GM23338 (cell line): ENCODE data around the gene COA1.

Experiments used
- CREB1 ChIP-seq: fragments of 250-450 bp; sonication (Bioruptor Pico); IDR thresholded peaks from 2 replicates; pipeline ENCODE4 v1.5.0; 2020; ENCODE audit warnings: low read depth, mild to moderate bottlenecking, moderate library complexity
- EZH2 ChIP-seq: fragments of 200-600 bp; sonication (generic); IDR thresholded peaks from one replicate; pipeline ENCODE4 v1.8.0; 2017; ENCODE audit warnings: antibody characterized with exemption, mild to moderate bottlenecking, low read depth; ENCODE audit not compliant: unreplicated experiment
- EZH2phosphoT487 ChIP-seq: fragments of 200-600 bp; sonication (generic); IDR thresholded peaks from one replicate; pipeline ENCODE4 v1.8.1; 2018; ENCODE audit warnings: antibody characterized with exemption; ENCODE audit not compliant: unreplicated experiment
- JUNB ChIP-seq: IDR thresholded peaks from one replicate; pipeline ENCODE4 v1.6.1; 2016; ENCODE audit warnings: antibody characterized with exemption; ENCODE audit not compliant: unreplicated experiment
- POLR2AphosphoS5 ChIP-seq: IDR thresholded peaks from 2 replicates; pipeline ENCODE4 v1.6.1; 2016; ENCODE audit warnings: antibody characterized with exemption, low read depth
- STAT1 ChIP-seq: IDR thresholded peaks from one replicate; pipeline ENCODE4 v1.6.1; 2016; ENCODE audit warnings: antibody characterized with exemption; ENCODE audit not compliant: unreplicated experiment
- ZNF114 ChIP-seq: fragments of 250-450 bp; sonication (Bioruptor Pico); IDR thresholded peaks from 2 replicates; pipeline ENCODE4 v1.5.0; 2020; ENCODE audit warnings: mild to moderate bottlenecking, moderate library complexity
- ZNF331 ChIP-seq: fragments of 250-450 bp; sonication (Bioruptor Pico); IDR thresholded peaks from 2 replicates; pipeline ENCODE4 v1.5.0; 2020; ENCODE audit warnings: low read depth, mild to moderate bottlenecking, moderate library complexity
- TF ChIP-seq, protein P1 (sequence below), 2 experiments: fragments of 200-600 bp in 1 of 2; sonication (generic) in 1 of 2; conservative IDR thresholded peaks; 2 replicates each; pipeline versions ENCODE4 v1.5.1 to v1.6.1; 2016 to 2017; ENCODE audit warnings: antibody characterized with exemption in 2 of 2, low read depth in 2 of 2, mild to moderate bottlenecking in 2 of 2, moderate library complexity in 1 of 2
- TF ChIP-seq, protein P2 (sequence below): IDR thresholded peaks from one replicate; pipeline ENCODE4 v1.6.1; 2018; ENCODE audit warnings: antibody characterized with exemption; ENCODE audit not compliant: unreplicated experiment

DNA sequence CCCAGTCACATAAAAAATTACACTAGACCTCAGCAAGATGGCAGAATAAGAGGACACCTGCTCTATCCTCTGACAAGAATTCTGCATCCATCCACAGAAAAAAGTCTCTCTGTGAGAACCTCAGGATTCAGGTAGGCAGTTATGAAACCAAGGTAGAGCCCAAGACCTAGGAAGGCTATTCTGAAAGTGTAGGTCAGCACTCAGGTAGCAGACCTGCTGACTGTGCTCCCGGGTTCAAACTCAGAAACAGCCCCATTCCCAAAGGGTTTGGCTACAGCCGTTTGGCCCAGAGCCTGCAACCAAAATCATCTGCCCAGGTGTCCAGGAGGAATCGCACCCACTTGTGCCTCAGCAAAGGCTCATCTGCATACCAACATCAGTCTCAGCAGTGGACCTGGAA, 37.7 kb downstream of the COA1 start:
- TF ChIP-seq, protein P1, sequence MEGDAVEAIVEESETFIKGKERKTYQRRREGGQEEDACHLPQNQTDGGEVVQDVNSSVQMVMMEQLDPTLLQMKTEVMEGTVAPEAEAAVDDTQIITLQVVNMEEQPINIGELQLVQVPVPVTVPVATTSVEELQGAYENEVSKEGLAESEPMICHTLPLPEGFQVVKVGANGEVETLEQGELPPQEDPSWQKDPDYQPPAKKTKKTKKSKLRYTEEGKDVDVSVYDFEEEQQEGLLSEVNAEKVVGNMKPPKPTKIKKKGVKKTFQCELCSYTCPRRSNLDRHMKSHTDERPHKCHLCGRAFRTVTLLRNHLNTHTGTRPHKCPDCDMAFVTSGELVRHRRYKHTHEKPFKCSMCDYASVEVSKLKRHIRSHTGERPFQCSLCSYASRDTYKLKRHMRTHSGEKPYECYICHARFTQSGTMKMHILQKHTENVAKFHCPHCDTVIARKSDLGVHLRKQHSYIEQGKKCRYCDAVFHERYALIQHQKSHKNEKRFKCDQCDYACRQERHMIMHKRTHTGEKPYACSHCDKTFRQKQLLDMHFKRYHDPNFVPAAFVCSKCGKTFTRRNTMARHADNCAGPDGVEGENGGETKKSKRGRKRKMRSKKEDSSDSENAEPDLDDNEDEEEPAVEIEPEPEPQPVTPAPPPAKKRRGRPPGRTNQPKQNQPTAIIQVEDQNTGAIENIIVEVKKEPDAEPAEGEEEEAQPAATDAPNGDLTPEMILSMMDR (conservative IDR thresholded peaks at IDR 0.05; ENCODE audit: low read depth in 2 of 2) = no peak
- TF ChIP-seq EZH2phosphoT487 = no peak
- TF ChIP-seq STAT1 = no peak
- TF ChIP-seq POLR2AphosphoS5 = no peak
- TF ChIP-seq EZH2 = no peak
- TF ChIP-seq ZNF331 (CRISPR knock-in tag) = no peak
- TF ChIP-seq, protein P2, sequence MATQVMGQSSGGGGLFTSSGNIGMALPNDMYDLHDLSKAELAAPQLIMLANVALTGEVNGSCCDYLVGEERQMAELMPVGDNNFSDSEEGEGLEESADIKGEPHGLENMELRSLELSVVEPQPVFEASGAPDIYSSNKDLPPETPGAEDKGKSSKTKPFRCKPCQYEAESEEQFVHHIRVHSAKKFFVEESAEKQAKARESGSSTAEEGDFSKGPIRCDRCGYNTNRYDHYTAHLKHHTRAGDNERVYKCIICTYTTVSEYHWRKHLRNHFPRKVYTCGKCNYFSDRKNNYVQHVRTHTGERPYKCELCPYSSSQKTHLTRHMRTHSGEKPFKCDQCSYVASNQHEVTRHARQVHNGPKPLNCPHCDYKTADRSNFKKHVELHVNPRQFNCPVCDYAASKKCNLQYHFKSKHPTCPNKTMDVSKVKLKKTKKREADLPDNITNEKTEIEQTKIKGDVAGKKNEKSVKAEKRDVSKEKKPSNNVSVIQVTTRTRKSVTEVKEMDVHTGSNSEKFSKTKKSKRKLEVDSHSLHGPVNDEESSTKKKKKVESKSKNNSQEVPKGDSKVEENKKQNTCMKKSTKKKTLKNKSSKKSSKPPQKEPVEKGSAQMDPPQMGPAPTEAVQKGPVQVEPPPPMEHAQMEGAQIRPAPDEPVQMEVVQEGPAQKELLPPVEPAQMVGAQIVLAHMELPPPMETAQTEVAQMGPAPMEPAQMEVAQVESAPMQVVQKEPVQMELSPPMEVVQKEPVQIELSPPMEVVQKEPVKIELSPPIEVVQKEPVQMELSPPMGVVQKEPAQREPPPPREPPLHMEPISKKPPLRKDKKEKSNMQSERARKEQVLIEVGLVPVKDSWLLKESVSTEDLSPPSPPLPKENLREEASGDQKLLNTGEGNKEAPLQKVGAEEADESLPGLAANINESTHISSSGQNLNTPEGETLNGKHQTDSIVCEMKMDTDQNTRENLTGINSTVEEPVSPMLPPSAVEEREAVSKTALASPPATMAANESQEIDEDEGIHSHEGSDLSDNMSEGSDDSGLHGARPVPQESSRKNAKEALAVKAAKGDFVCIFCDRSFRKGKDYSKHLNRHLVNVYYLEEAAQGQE = no peak
- no peak for TF ChIP-seq JUNB
- no peak for TF ChIP-seq CREB1 (CRISPR knock-in tag)
- TF ChIP-seq ZNF114 (CRISPR knock-in tag) = no peak
